Liver (tissue), 9 donors: ENCODE measurements around the gene PRPF6. TPM values are rescaled to one million over a fixed set of nuclear protein-coding genes. Genes with fewer than 3 reads are reported as not detected.

Experiments
- DNase-seq: peaks from one replicate; pipeline ENCODE4 v3.0.0-alpha.2; 2017; ENCODE audit warnings: low spot score
- H3K27ac ChIP-seq, 2 donors: one replicate each; pipeline ENCODE4 v1.7.0; 2013; ENCODE audit warnings: inconsistent platforms in 2 of 2, low read length in 2 of 2, control low read depth in 1 of 2, low read depth in 1 of 2, mild to moderate bottlenecking in 1 of 2
- H3K27me3 ChIP-seq, 4 donors: one replicate each; pipeline versions ENCODE4 v1.6.1 to v1.7.0; 2013; ENCODE audit warnings: low read length in 3 of 4, inconsistent platforms in 1 of 4, mild to moderate bottlenecking in 1 of 4, moderate library complexity in 1 of 4; ENCODE audit not compliant: control insufficient read depth in 4 of 4, insufficient read depth in 4 of 4
- H3K36me3 ChIP-seq, 4 donors: one replicate each; pipeline versions ENCODE4 v1.6.1 to v1.7.0; 2013; ENCODE audit warnings: low read length in 3 of 4, mild to moderate bottlenecking in 3 of 4, low read depth in 1 of 4, moderate library complexity in 1 of 4; ENCODE audit not compliant: control insufficient read depth in 4 of 4, insufficient read depth in 3 of 4
- H3K4me1 ChIP-seq, 4 donors: one replicate each; pipeline versions ENCODE4 v1.6.1 to v1.7.0; 2013; ENCODE audit warnings: low read length in 3 of 4, mild to moderate bottlenecking in 3 of 4, moderate library complexity in 1 of 4; ENCODE audit not compliant: control insufficient read depth in 4 of 4, insufficient read depth in 4 of 4
- H3K4me3 ChIP-seq, 3 donors: one replicate each; pipeline versions ENCODE4 v1.6.1 to v1.7.0; 2013; ENCODE audit warnings: low read length in 3 of 3, control low read depth in 1 of 3, low read depth in 1 of 3, mild to moderate bottlenecking in 1 of 3
- H3K9ac ChIP-seq, 2 donors: one replicate each; pipeline ENCODE4 v1.7.0; 2013; ENCODE audit warnings: low read length in 2 of 2, mild to moderate bottlenecking in 2 of 2, moderate library complexity in 2 of 2, control low read depth in 1 of 2, low read depth in 1 of 2
- H3K9me3 ChIP-seq, 4 donors: one replicate each; pipeline versions ENCODE4 v1.6.1 to v1.7.0; 2013; ENCODE audit warnings: low read length in 3 of 4; ENCODE audit not compliant: control insufficient read depth in 4 of 4
- ATF3 ChIP-seq: IDR thresholded peaks from 2 replicates; pipeline ENCODE4 v1.6.1; 2016; ENCODE audit warnings: antibody characterized with exemption
- EGR1 ChIP-seq, 2 donors: IDR thresholded peaks; 2 replicates each; pipeline ENCODE4 v1.6.1; 2016 to 2018; ENCODE audit warnings: antibody characterized with exemption in 2 of 2, low read depth in 2 of 2
- HNF4A ChIP-seq, 2 donors: conservative IDR thresholded peaks; 2 replicates each; pipeline ENCODE4 v1.6.1; 2016; ENCODE audit warnings: antibody characterized with exemption in 2 of 2, mild to moderate bottlenecking in 2 of 2
- HNF4G ChIP-seq: IDR thresholded peaks from 2 replicates; pipeline ENCODE4 v1.6.1; 2016; ENCODE audit warnings: antibody characterized with exemption
- RAD21 ChIP-seq, 2 donors: IDR thresholded peaks; 2 replicates each; pipeline ENCODE4 v1.6.1; 2016; ENCODE audit warnings: antibody characterized with exemption in 2 of 2, mild to moderate bottlenecking in 2 of 2
- REST ChIP-seq: IDR thresholded peaks from 2 replicates; pipeline ENCODE4 v1.6.1; 2016; ENCODE audit warnings: antibody characterized with exemption, mild to moderate bottlenecking
- RXRA ChIP-seq, 2 donors: IDR thresholded peaks; 2 replicates each; pipeline ENCODE4 v1.6.1; 2017 to 2018; ENCODE audit warnings: antibody characterized with exemption in 2 of 2, mild to moderate bottlenecking in 1 of 2
- SP1 ChIP-seq: IDR thresholded peaks from 2 replicates; pipeline ENCODE4 v1.6.1; 2018; ENCODE audit warnings: antibody characterized with exemption, mild to moderate bottlenecking
- TAF1 ChIP-seq: conservative IDR thresholded peaks from 2 replicates; pipeline ENCODE4 v1.6.1; 2016; ENCODE audit warnings: antibody characterized with exemption, mild to moderate bottlenecking
- YY1 ChIP-seq: IDR thresholded peaks from 2 replicates; pipeline ENCODE4 v1.6.1; 2016; ENCODE audit warnings: antibody characterized with exemption, mild to moderate bottlenecking
- ZBTB33 ChIP-seq: IDR thresholded peaks from 2 replicates; pipeline ENCODE4 v1.6.1; 2016; ENCODE audit warnings: antibody characterized with exemption
- WGBS: extraction: QIAGEN DNeasy Blood & Tissue Kit; methylation state at CpG from one replicate; pipeline ENCODE4 v1.1.7; 2013; 5-methylcytosine and 5-hydroxymethylcytosine counted together
- polyA plus RNA-seq, 2 donors: library from polyadenylated mRNA; stranded (reverse) in 1 of 2; unstranded in 1 of 2; fragments of 200-250 nt in 1 of 2; fragments of >200 nt in 1 of 2; fragmentation: Nextera tagmentation in 1 of 2; extraction: Ambion mirVana in 1 of 2; gene quantifications; one replicate each; pipeline versions ENCODE4 v1.2.1 to v1.2.3, GENCODE V29; 2013 to 2015
- total RNA-seq, 2 donors: library from RNA; depleted of rRNA; stranded (reverse); fragments of >200 nt; gene quantifications; one replicate each; pipeline ENCODE4 v1.2.3, GENCODE V29; 2014
- donor health status: healthy.
- donor health status: healthy.
- donor health status: healthy.
- donor health status: healthy.
- donor health status: healthy.

PRPF6 gene
- total and polyA plus RNA-seq, 4 donors = 16.3 to 24.9 (median 23.1) TPM

DNA sequence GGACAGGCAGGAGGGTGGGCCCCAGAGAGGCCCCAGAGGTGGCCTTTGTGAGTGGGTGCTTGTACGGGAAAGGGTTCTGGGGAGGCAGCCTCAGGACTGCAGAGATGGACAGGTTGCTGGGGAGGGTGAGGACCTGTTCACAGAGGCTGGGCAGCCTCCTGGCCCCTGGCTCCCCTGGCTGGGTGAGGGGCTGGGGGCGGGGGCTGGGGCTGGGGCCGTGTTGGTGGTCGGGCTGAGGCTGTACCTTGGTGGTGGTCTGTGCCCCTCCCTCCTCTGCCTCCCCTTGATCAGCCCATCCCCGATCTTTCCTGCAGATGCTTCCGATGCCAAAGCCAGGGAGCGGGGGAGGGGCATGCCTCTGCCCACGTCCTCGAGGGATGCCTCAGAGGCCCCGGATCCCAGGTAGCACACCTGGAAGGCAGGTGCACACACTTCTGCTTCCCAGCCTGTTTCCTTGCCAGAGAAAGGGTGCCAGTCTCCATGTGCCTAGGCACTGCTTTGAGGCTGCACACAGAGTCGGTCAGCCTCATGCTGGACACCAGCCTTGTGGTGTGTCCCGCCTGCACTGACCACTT lies 86.9 kb downstream of the PRPF6 start:
- Histone ChIP-seq H3K27me3 (no peaks in the 10 kb centered on the region), H3K9me3 (no peaks in the 10 kb centered on the region), H3K9ac (no peak overlapping the region), H3K27ac (no peak overlapping the region), H3K4me1 (peaks cover 24 to 56% (median 47%) of the 10 kb centered on the region in 4 donors), H3K36me3 (peaks cover 0 to 6% (median 0%) of the 10 kb centered on the region in 4 donors), H3K4me3 (no peak overlapping the region)
- WGBS = 84% methylated on average over 12 of the region's 12 CpGs
- no peak for DNase-seq
- TF ChIP-seq ATF3 = no peak
- TF ChIP-seq HNF4G = no peak
- no peak for TF ChIP-seq YY1
- TF ChIP-seq RAD21 (IDR thresholded peaks at IDR 0.05) = no peak
- no peak for TF ChIP-seq SP1
- TF ChIP-seq HNF4A (conservative IDR thresholded peaks at IDR 0.05) = no peak
- TF ChIP-seq ZBTB33 = no peak

DNA sequence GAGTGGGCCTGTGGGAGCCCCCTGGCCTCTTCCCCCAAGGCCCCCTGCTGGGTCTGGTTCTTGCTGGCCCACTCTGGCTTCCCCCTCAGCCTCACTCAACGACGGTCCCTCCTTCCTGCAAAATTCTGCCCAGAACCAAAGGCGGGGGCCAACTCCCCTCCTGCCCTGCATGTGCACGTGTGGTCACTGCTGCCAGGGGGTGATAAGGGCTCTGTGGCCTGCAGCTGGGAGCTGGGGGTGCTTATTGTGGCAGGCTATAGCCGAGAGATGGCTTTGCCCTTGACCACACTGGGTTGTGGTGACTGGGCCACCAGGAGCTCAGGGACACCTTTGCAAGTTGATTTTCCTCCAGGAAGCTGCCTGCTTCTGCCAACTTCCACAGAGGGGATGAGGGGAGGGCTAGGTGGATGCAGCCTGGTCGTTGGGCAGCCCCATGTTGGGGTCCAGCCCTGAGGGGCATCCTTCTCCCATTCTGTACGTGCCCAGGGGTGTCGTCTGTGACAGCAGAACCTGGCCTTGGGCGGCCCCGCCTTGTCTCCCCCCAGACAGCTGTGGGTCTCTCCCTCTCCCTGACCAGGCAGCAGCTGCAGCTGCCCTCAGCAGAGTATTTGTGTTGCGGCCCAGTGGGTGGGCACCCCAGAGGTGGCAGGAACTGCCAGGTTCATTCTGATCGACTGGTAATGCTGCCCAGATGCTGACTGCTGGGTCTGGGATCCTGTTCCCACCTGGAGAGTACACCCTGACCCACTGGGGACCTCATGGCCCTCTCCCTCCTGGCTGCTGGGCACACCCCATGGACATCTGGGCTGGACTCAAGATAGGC lies 87.7 kb downstream of the PRPF6 start:
- Histone ChIP-seq H3K4me3 (no peak overlapping the region), H3K4me1 (peaks cover 24 to 51% (median 44%) of the 10 kb centered on the region in 4 donors), H3K9me3 (no peaks in the 10 kb centered on the region), H3K36me3 (peaks cover 0 to 7% (median 0%) of the 10 kb centered on the region in 4 donors), H3K27ac (no peak overlapping the region), H3K9ac (no peak overlapping the region), H3K27me3 (no peaks in the 10 kb centered on the region)
- DNase-seq = no peak
- TF ChIP-seq RXRA (IDR thresholded peaks at IDR 0.05) (no peak), EGR1 (IDR thresholded peaks at IDR 0.05; ENCODE audit: low read depth in 2 of 2) (no peak), REST (no peak), ATF3 (no peak), ZBTB33 (no peak), HNF4G (no peak), TAF1 (no peak), HNF4A (conservative IDR thresholded peaks at IDR 0.05) (no peak)
- WGBS = 85% methylated on average over 12 of the region's 12 CpGs
